GM23248 (cell line): ENCODE results near the gene RFNG. TPM values are rescaled to one million over a fixed set of nuclear protein-coding genes. Genes with fewer than 3 reads are reported as not detected.

Experiments
- DNase-seq: peaks from one replicate; pipeline ENCODE4 v3.0.0-alpha.2; 2015
- H2AFZ ChIP-seq: fragments of 200-600 bp; sonication (generic); 2 replicates; pipeline ENCODE4 v1.6.1; 2016; ENCODE audit warnings: antibody characterized with exemption
- H3F3A ChIP-seq: fragments of 200-600 bp; sonication (generic); 2 replicates; pipeline ENCODE4 v1.6.1; 2016; ENCODE audit warnings: mild to moderate bottlenecking, antibody characterized with exemption, mixed run types; ENCODE audit not compliant: insufficient read depth
- H3K27ac ChIP-seq: fragments of 200-600 bp; sonication (generic); 2 replicates; pipeline ENCODE4 v1.5.1; 2016; ENCODE audit warnings: mild to moderate bottlenecking
- H3K27me3 ChIP-seq: fragments of 200-600 bp; sonication (generic); replicated peaks from 2 replicates; pipeline ENCODE4 v1.6.1; 2016; ENCODE audit warnings: mild to moderate bottlenecking; ENCODE audit not compliant: insufficient read depth
- H3K36me3 ChIP-seq: fragments of 200-600 bp; sonication (generic); 2 replicates; pipeline ENCODE4 v1.6.1; 2016; ENCODE audit warnings: low read depth, mild to moderate bottlenecking
- H3K4me1 ChIP-seq: fragments of 200-600 bp; sonication (generic); 2 replicates; pipeline ENCODE4 v1.6.1; 2016; ENCODE audit warnings: mild to moderate bottlenecking; ENCODE audit not compliant: insufficient read depth
- H3K4me2 ChIP-seq: fragments of 200-600 bp; sonication (generic); one replicate; pipeline ENCODE4 v1.6.1; 2016; ENCODE audit warnings: mild to moderate bottlenecking; ENCODE audit not compliant: unreplicated experiment
- H3K4me3 ChIP-seq: fragments of 200-600 bp; sonication (generic); 2 replicates; pipeline ENCODE4 v1.5.1; 2016; ENCODE audit warnings: mild to moderate bottlenecking
- H3K79me2 ChIP-seq: fragments of 200-600 bp; sonication (generic); 2 replicates; pipeline ENCODE4 v1.6.1; 2016; ENCODE audit warnings: mild to moderate bottlenecking; ENCODE audit not compliant: insufficient read depth
- H3K9ac ChIP-seq: fragments of 200-600 bp; sonication (generic); 2 replicates; pipeline ENCODE4 v1.6.1; 2016; ENCODE audit warnings: mild to moderate bottlenecking
- H3K9me2 ChIP-seq: fragments of 200-600 bp; sonication (generic); 2 replicates; pipeline ENCODE4 v1.6.1; 2016; ENCODE audit warnings: mixed run types, mild to moderate bottlenecking, moderate library complexity; ENCODE audit not compliant: insufficient read depth
- H3K9me3 ChIP-seq: fragments of 200-600 bp; sonication (generic); one replicate; pipeline ENCODE4 v1.6.1; 2017; ENCODE audit warnings: low read depth
- H4K20me1 ChIP-seq: fragments of 200-600 bp; sonication (generic); 2 replicates; pipeline ENCODE4 v1.6.0; 2016; ENCODE audit not compliant: insufficient read depth
- EZH2 ChIP-seq: fragments of 200-600 bp; sonication (generic); IDR thresholded peaks from 2 replicates; pipeline ENCODE4 v1.6.1; 2018; ENCODE audit warnings: antibody characterized with exemption, mild to moderate bottlenecking; ENCODE audit not compliant: insufficient read depth, poor library complexity, severe bottlenecking
- EZH2phosphoT487 ChIP-seq: fragments of 200-600 bp; sonication (generic); IDR thresholded peaks from 2 replicates; pipeline ENCODE4 v1.6.1; 2018; ENCODE audit warnings: antibody characterized with exemption, moderate library complexity, mild to moderate bottlenecking, low read depth; ENCODE audit not compliant: insufficient read depth
- WGBS, 2 experiments: methylation state at CpG; one replicate each; pipeline ENCODE4 v1.1.6; 2015 to 2017; ENCODE audit warnings: low lambda C conversion rate in 2 of 2, low coverage in 1 of 2; ENCODE audit errors: missing lambda C conversion rate in 2 of 2; 5-methylcytosine and 5-hydroxymethylcytosine counted together
- in situ Hi-C: fragments of 300-500 bp; cut with MboI; formaldehyde crosslinking; loops from 2 replicates; pipeline ENCODE4 v1.15.0; 2020
- polyA plus RNA-seq: library from polyadenylated mRNA; unstranded; fragments of >200 nt; fragmentation: Nextera tagmentation; extraction: Ambion mirVana; gene quantifications from 2 replicates; pipeline ENCODE4 v1.2.1, GENCODE V29; 2016
- total RNA-seq: library from RNA; depleted of rRNA; stranded (reverse); fragments of >200 nt; shearing (Covaris generic); gene quantifications from 2 replicates; pipeline ENCODE4 v1.2.3, GENCODE V29; 2014

RFNG gene
- total and polyA plus RNA-seq, 2 experiments from 2014 or later, result 11.8 to 59.8 TPM

GRCh38 chr17:82022310-82022980, 29.2 kb downstream of the RFNG start, which contains the start of gene CENPX:
CENPX (minus strand) TSS chr17:82022878; CDS start chr17:82022861, 17 bp downstream.
- in situ Hi-C loops, result no loop called here
- H3F3A ChIP-seq, result no peaks in the 10 kb centered on the region
- no peaks in the 10 kb centered on the region for H3K36me3 ChIP-seq
- H3K9me2 ChIP-seq, result no peaks in the 10 kb centered on the region
- peak within 1 kb of the TSS; percentile 83 for H3K4me3 ChIP-seq
- peak; percentile 35 for DNase-seq
- peak within 1 kb of the TSS; percentile 85 for H3K4me2 ChIP-seq
- TF ChIP-seq EZH2phosphoT487 (no peak), EZH2 (no peak)
- H4K20me1 ChIP-seq, result no peaks in the 10 kb centered on the region
- H3K9ac ChIP-seq, result peak within 1 kb of the TSS; percentile 81
- peaks cover 5% of the 10 kb centered on the region; the same call in 1 of the 2 replicates for H3K4me1 ChIP-seq
- no peaks in the 10 kb centered on the region for H3K27me3 ChIP-seq
- WGBS, 2 experiments, result 1 to 3% methylated on average over 33 to 52 of the region's 64 CpGs
- H3K27ac ChIP-seq, result no peak within 1 kb of the TSS
- no peaks in the 10 kb centered on the region for H3K9me3 ChIP-seq
- peak within 1 kb of the TSS; percentile 76 for H2AFZ ChIP-seq
- H3K79me2 ChIP-seq, result no peaks in the 10 kb centered on the region

DNA sequence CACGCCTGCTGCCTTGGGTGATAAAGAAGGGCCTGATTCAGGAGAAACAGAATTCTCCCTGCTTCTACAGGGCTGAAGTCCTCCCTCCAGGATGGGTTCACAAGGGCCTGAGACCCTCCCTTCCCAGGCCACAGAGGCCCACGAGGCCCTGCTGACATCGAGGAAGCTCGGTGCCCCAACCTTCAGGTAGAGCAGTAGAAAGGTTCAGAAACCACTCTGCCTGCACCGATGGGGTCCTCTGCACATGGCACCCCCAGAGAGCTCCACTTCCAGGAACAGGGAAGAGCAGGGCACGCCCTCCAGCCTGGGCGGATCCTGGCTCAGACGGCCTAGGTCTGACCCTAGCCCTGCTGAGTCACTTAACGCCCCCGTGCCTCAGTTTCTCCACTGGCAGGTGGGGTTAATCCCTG, 29.7 kb downstream of the RFNG start:
- H4K20me1 ChIP-seq, result no peaks in the 10 kb centered on the region
- H3K27me3 ChIP-seq, result no peaks in the 10 kb centered on the region
- H3F3A ChIP-seq, result no peaks in the 10 kb centered on the region
- H3K9me2 ChIP-seq, result no peaks in the 10 kb centered on the region
- H3K4me1 ChIP-seq, result peaks cover 5% of the 10 kb centered on the region; the same call in 1 of the 2 replicates
- H3K79me2 ChIP-seq, result no peaks in the 10 kb centered on the region
- peak overlapping the region; percentile 76; the same call in 1 of the 2 replicates for H2AFZ ChIP-seq
- peak overlapping the region; percentile 81 for H3K9ac ChIP-seq
- DNase-seq, result no peak
- in situ Hi-C loops, result no loop called here
- peak overlapping the region; percentile 83 for H3K4me3 ChIP-seq
- H3K36me3 ChIP-seq, result no peaks in the 10 kb centered on the region
- peak overlapping the region; percentile 85 for H3K4me2 ChIP-seq
- TF ChIP-seq EZH2phosphoT487 (no peak), EZH2 (no peak)
- 21 to 23% methylated on average over 9 to 10 of the region's 10 CpGs for WGBS, 2 experiments
- no peaks in the 10 kb centered on the region for H3K9me3 ChIP-seq
- no peak overlapping the region for H3K27ac ChIP-seq

GRCh38 chr17:82021107-82021899, 30.3 kb downstream of the RFNG start:
- Histone ChIP-seq H3K9ac (peak overlapping the region; percentile 81), H3K79me2 (no peaks in the 10 kb centered on the region), H2AFZ (no peak overlapping the region), H3K27ac (no peak overlapping the region), H3K4me3 (peak overlapping the region; percentile 83), H3K4me2 (peak overlapping the region; percentile 85), H3K27me3 (no peaks in the 10 kb centered on the region), H3K9me3 (no peaks in the 10 kb centered on the region), H3F3A (no peaks in the 10 kb centered on the region), H3K4me1 (peaks cover 5% of the 10 kb centered on the region; the same call in 1 of the 2 replicates), H3K36me3 (no peaks in the 10 kb centered on the region), H3K9me2 (no peaks in the 10 kb centered on the region), H4K20me1 (no peaks in the 10 kb centered on the region)
- in situ Hi-C loops, result no loop called here
- peak; percentile 86 for DNase-seq
- WGBS, 2 experiments, result 21 to 26% methylated on average over 23 to 25 of the region's 25 CpGs
- TF ChIP-seq EZH2 (no peak), EZH2phosphoT487 (no peak)

DNA sequence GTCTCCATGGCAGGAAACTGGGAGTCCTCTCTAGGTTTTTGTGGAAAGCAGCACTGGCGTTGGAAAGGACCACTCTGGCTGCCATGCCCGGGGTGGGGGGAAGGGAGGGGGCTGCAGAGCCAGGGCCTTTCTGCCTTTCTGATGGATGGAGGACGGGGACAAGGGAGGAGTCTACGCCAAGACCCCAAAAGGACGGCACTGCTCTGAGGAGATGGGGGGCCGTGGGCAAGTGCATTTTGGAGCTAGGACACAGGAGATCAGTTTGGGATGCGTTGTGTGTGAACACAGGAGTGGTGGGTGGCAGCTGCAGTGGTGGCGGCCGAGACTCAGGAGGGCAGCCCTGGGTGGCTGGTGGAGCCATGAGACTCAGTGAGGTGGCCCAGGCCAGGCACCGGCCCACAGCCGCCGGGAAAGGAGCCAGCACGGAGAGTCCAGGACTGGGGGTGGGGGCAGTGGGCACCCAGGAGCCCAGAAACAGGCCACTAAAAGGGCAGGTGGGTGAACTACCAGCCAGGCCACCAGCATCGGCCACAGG, 31.0 kb downstream of the RFNG start:
- H3K4me2 ChIP-seq, result no peak overlapping the region
- H3K9me2 ChIP-seq, result no peaks in the 10 kb centered on the region
- H3K9me3 ChIP-seq, result no peaks in the 10 kb centered on the region
- H2AFZ ChIP-seq, result no peak overlapping the region
- no peaks in the 10 kb centered on the region for H3K27me3 ChIP-seq
- no peak overlapping the region for H3K9ac ChIP-seq
- no peak overlapping the region for H3K4me3 ChIP-seq
- no peaks in the 10 kb centered on the region for H3F3A ChIP-seq
- TF ChIP-seq EZH2, result no peak
- TF ChIP-seq EZH2phosphoT487, result no peak
- H4K20me1 ChIP-seq, result no peaks in the 10 kb centered on the region
- 75 to 78% methylated on average over 14 of the region's 14 CpGs for WGBS, 2 experiments
- in situ Hi-C loops, result no loop called here
- H3K4me1 ChIP-seq, result peaks cover 5% of the 10 kb centered on the region; the same call in 1 of the 2 replicates
- no peaks in the 10 kb centered on the region for H3K36me3 ChIP-seq
- H3K79me2 ChIP-seq, result no peaks in the 10 kb centered on the region
- DNase-seq, result no peak
- H3K27ac ChIP-seq, result no peak overlapping the region
